Measurements from ENCODE around the gene CLSTN2. TPM values are rescaled to one million over a fixed set of nuclear protein-coding genes. Genes with fewer than 3 reads are reported as not detected.

Gene CLSTN2
- total and polyA plus RNA-seq, 2 of the 8 experiments (the other 6 are each of a cell fraction or from before 2014, with no cell fraction given) = 0.39 to 0.52 TPM

- Histone ChIP-seq H3K27ac (ENCODE audit: low read depth, low read length) (no peak overlapping the region), H3K36me3 (ENCODE audit: control insufficient read depth in 2 of 4, insufficient read depth in 4 of 4, low read length in 3 of 4) (no peaks in the 10 kb centered on the region), H2BK12ac (ENCODE audit: low read depth, low read length) (no peak overlapping the region), H3K18ac (ENCODE audit: extremely low read depth, low read length) (no peak overlapping the region), H4K5ac (ENCODE audit: insufficient read length, low read depth, low read length) (no peak overlapping the region), H4K20me1 (replicated peaks in 1 of 2; ENCODE audit: control insufficient read depth in 1 of 2, insufficient read depth in 2 of 2, low read length in 2 of 2) (no peaks in the 10 kb centered on the region), H2BK15ac (ENCODE audit: low read length) (no peak overlapping the region), H2AFZ (ENCODE audit: low read length) (no peak overlapping the region), H2BK20ac (ENCODE audit: low read length) (no peak overlapping the region), H2BK5ac (ENCODE audit: low read depth, low read length) (no peak overlapping the region), H3K79me2 (ENCODE audit: control insufficient read depth in 1 of 2, insufficient read depth in 2 of 2, low read length in 2 of 2) (no peaks in the 10 kb centered on the region), H3K23ac (ENCODE audit: insufficient read length) (no peak overlapping the region), H3K27me3 (replicated peaks in 1 of 4; ENCODE audit: control insufficient read depth in 3 of 4, extremely low read depth in 1 of 4, insufficient read depth in 3 of 4, low read length in 3 of 4) (no peaks in the 10 kb centered on the region; a peak in 1 of 7 replicates), H3K23me2 (ENCODE audit: low read depth, low read length) (no peaks in the 10 kb centered on the region), H3K4me3 (ENCODE audit: extremely low read depth in 1 of 4, insufficient read depth in 2 of 4, low read depth in 3 of 4, low read length in 4 of 4) (no peak overlapping the region), H3K4me1 (replicated peaks in 1 of 4; ENCODE audit: control insufficient read depth in 3 of 4, insufficient read depth in 4 of 4, low read length in 3 of 4) (peaks cover 11 to 26% (median 23%) of the 10 kb centered on the region in 4 experiments), H3K56ac (replicated peaks; ENCODE audit: insufficient read length, low read depth, low read length) (no peak overlapping the region), H2AK5ac (ENCODE audit: low read depth, low read length) (no peak overlapping the region), H3K79me1 (ENCODE audit: low read depth, low read length) (no peaks in the 10 kb centered on the region), H3K4me2 (ENCODE audit: insufficient read depth in 1 of 2, low read depth in 2 of 2, low read length in 2 of 2) (no peak overlapping the region), H3K9ac (replicated peaks in 1 of 4; ENCODE audit: extremely low read depth in 1 of 4, low read depth in 3 of 4, low read length in 3 of 4) (no peak overlapping the region), H2BK120ac (replicated peaks; ENCODE audit: low read depth, low read length) (no peak overlapping the region), H4K8ac (ENCODE audit: extremely low read depth, insufficient read depth, low read length) (no peak overlapping the region), H3K9me3 (ENCODE audit: insufficient read depth in 2 of 2, low read depth in 1 of 2, low read length in 1 of 2) (no peaks in the 10 kb centered on the region), H3K4ac (replicated peaks; ENCODE audit: insufficient read length, low read depth, low read length) (no peak overlapping the region), H4K91ac (replicated peaks; ENCODE audit: insufficient read length, low read length) (no peak overlapping the region), H3K14ac (ENCODE audit: insufficient read length) (no peak overlapping the region)
- CTCF ChIA-PET (ENCODE audit: partially characterized antibody) = interaction anchor here (1.1 to 1.2 kb wide), 2 partner anchors 63 to 64 kb away, joined by 3 to 4 read pairs; no protein-coding TSS in a partner anchor
- POLR2A ChIA-PET (ENCODE audit: partially characterized antibody) = no interaction called here
- TF ChIP-seq MAFK (IDR thresholded peaks at IDR 0.05; ENCODE audit: low read depth, low read length) (no peak), CHD1 (IDR thresholded peaks at IDR 0.05; ENCODE audit: low read depth, low read length) (no peak), FOSL1 (IDR thresholded peaks at IDR 0.05; ENCODE audit: insufficient read depth, low read depth, low read length) (no peak), PHF8 (conservative IDR thresholded peaks at IDR 0.05; ENCODE audit: low read depth, low read length) (no peak), KDM4A (IDR thresholded peaks at IDR 0.05; ENCODE audit: low read depth, low read length, severe bottlenecking) (no peak), RXRA (IDR thresholded peaks at IDR 0.05; ENCODE audit: insufficient read depth, low read depth, low read length) (no peak), NRF1 (IDR thresholded peaks at IDR 0.05; ENCODE audit: low read depth, low read length) (no peak), ASH2L (IDR thresholded peaks at IDR 0.05; ENCODE audit: low read length) (no peak), HDAC6 (IDR thresholded peaks at IDR 0.05; ENCODE audit: low read depth, low read length) (no peak), KDM5A (IDR thresholded peaks at IDR 0.05; ENCODE audit: low read length) (no peak), RFX5 (IDR thresholded peaks at IDR 0.05; ENCODE audit: borderline replicate concordance, low read depth, low read length) (no peak), SP1 (IDR thresholded peaks at IDR 0.05; ENCODE audit: low read depth, low read length) (no peak)
- FAIRE-seq (no peak), DNase-seq (ENCODE audit: low read depth in 1 of 2, low spot score in 2 of 2) (no peak)
- 88% methylated on average over 2 of the region's 2 CpGs; no CpG with 5 or more reads in 1 of the 2 experiments for WGBS, 2 experiments (ENCODE audit: extremely low coverage in 1 of 2, insufficient coverage in 1 of 2, insufficient read length in 1 of 2, insufficient replicate concordance in 2 of 2, low coverage in 1 of 2, low lambda C conversion rate in 2 of 2, missing lambda C conversion rate in 1 of 2)
Observed at GRCh38 chr3:140207541-140207940, 272.6 kb downstream of the CLSTN2 start.

Data from H1 (cell line).